ENCODE measurements around the gene ZNF853. TPM values are rescaled to one million over a fixed set of nuclear protein-coding genes. Genes with fewer than 3 reads are reported as not detected.

The ZNF853 gene
- 0.19 and 0.28 TPM in 2 replicates for total RNA-seq

DNA sequence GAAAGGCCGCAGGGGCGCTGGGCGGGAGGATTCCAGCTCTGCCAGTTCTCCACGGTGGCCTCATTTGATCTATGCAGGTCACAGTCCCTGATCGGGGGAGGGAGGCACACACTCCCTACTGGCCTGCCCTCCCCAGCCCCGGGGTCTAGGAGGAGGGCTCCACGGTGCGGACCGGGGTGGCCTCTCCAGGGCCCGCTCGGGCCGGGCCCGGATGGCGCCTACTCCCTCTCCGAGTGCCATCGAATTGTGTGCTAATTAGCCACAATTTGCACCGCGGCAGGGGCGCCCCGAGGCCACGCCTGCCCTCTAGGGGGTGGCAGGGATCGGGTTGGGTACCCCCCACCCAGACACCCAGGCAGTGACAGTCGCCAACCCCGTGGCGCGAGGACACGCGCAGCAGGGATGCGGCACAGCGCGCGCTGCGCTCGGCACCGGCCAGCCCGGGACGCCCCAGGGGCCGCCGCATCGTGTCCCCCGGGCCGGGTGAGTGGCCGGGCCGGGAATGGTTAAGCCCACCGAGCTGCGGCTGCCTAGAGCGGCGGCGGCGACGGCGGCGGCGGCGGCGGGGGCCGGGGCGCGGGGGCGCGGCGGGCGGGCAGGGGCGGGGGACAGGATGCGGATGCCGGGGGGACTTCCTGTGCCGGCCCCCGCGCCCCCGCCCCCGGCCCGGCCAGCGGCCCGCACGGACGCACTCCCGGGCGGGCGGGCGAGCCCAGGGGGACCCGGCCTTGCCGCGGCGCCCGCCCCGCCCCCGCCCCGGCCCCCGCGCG, at the start of gene ZNF853:
Gene ZNF853 (plus strand): TSS at position 658 of the 770 bp plus-strand sequence. CDS start 565 bp downstream, outside the sequence.

GRCh38 chr7:6577369-6578113, 37.9 kb upstream of the ZNF853 start, which contains the start of gene ZDHHC4:
Gene ZDHHC4, plus strand, starts transcription at chr7:6577454. Its CDS starts 3,108 bp downstream, at chr7:6580562.

DNA sequence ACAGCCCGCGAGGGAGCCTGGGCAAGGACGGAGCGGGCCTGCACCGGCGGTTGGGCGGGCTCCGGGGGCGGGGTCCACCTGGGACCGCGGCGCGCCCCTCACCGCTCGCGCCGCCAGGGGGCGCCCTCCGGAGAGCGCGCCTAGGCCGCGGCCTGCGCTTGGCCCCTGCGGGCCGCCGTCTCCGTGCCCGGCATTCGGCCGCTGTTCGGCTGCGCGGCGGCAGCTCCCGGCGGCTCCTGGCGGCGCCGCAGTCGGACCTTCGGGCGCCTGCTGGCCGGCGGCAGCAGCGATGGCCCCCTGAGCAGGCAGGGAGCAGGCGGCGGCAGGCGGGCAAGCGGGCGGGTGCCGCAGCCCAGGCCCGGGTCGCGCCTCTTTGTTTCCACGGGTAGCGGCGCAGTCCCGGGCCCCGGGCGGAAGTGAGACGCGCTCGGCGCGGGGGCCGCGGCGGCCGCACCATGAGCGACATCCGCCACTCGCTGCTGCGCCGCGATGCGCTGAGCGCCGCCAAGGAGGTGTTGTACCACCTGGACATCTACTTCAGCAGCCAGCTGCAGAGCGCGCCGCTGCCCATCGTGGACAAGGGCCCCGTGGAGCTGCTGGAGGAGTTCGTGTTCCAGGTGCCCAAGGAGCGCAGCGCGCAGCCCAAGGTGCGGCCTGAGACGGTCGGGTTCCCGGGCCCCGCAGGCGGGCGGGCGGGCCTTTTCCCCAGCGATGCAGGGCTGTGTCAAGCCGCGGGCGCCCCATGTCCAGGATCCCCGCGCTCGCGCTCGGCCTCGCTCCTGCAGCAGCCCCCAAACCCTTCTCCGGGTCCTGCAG, 25.4 kb upstream of the ZNF853 start, which contains the start of gene INTS15:
Gene INTS15 (plus strand): TSS at position 193 of the 816 bp plus-strand sequence. CDS start 263 bp downstream, at position 456.

GRCh38 chr7:6636741-6637543, 21.5 kb downstream of the ZNF853 start, which contains the start of gene ZNF316:
Gene ZNF316, plus strand, starts transcription at chr7:6637318. Its CDS starts 5,092 bp downstream, at chr7:6642410.

Other genes with a start within 250 kb of the ZNF853 start
- 32.7 and 87.8 TPM in 2 replicates for gene RAC1, start 241.1 kb upstream of the ZNF853 start, total RNA-seq
- 23.0 and 30.4 TPM in 2 replicates for gene DAGLB, start 167.7 kb upstream of the ZNF853 start, total RNA-seq
- 247 and 307 TPM in 2 replicates for gene KDELR2, start 131.5 kb upstream of the ZNF853 start, total RNA-seq
- under 0.01 TPM in 1 of 2 replicates, not detected in the other for gene GRID2IP, start 64.1 kb upstream of the ZNF853 start, total RNA-seq
- gene ZDHHC4, start 38.2 kb upstream of the ZNF853 start, total RNA-seq: 39.9 and 58.6 TPM in 2 replicates
- 6.7 and 9.0 TPM in 2 replicates for gene INTS15, start 25.6 kb upstream of the ZNF853 start, total RNA-seq
- gene ZNF316, start 21.7 kb downstream of the ZNF853 start, total RNA-seq: 15.5 and 15.7 TPM in 2 replicates
- gene ZNF12, start 91.3 kb downstream of the ZNF853 start, total RNA-seq: 14.6 and 26.8 TPM in 2 replicates
- gene RSPH10B2, start 138.5 kb downstream of the ZNF853 start, total RNA-seq: 0.85 TPM in 1 of 2 replicates, not detected in the other
- gene CCZ1B, start 210.7 kb downstream of the ZNF853 start, total RNA-seq: 27.0 and 30.7 TPM in 2 replicates

Data from regular cardiac myocyte (primary cell).